DOHH2 (cell line): ENCODE measurements around the gene CYTH3.

Source experiments
- H3F3A ChIP-seq: fragments of 200-600 bp; sonication (generic), shearing (Covaris generic); 2 replicates; pipeline ENCODE4 v1.6.0; 2016; ENCODE audit warnings: antibody characterized with exemption, mild to moderate bottlenecking; ENCODE audit not compliant: control insufficient read depth, insufficient read depth
- H3K27ac ChIP-seq: fragments of 200-600 bp; sonication (generic); 2 replicates; pipeline ENCODE4 v1.5.1; 2014; ENCODE audit warnings: low read depth, mild to moderate bottlenecking, low read length, moderate library complexity
- H3K27me3 ChIP-seq: fragments of 200-600 bp; sonication (generic); 2 replicates; pipeline ENCODE4 v1.6.1; 2014; ENCODE audit warnings: mild to moderate bottlenecking, low read length, mixed read lengths; ENCODE audit not compliant: control insufficient read depth
- H3K36me3 ChIP-seq: fragments of 200-600 bp; sonication (generic); 2 replicates; pipeline ENCODE4 v1.6.1; 2014; ENCODE audit warnings: mild to moderate bottlenecking, low read length, moderate library complexity, mixed read lengths; ENCODE audit not compliant: control insufficient read depth
- H3K4me1 ChIP-seq: fragments of 200-600 bp; sonication (generic); 2 replicates; pipeline ENCODE4 v1.6.1; 2014; ENCODE audit warnings: mild to moderate bottlenecking, low read length, mixed read lengths; ENCODE audit not compliant: control insufficient read depth
- H3K4me2 ChIP-seq: fragments of 200-600 bp; sonication (generic); 2 replicates; pipeline ENCODE4 v1.6.0; 2014; ENCODE audit warnings: mild to moderate bottlenecking, low read length, moderate library complexity
- H3K4me3 ChIP-seq: fragments of 200-600 bp; sonication (generic); 2 replicates; pipeline ENCODE4 v1.5.1; 2014; ENCODE audit warnings: mild to moderate bottlenecking, low read length, mixed read lengths
- H3K79me2 ChIP-seq: fragments of 200-600 bp; sonication (generic); 2 replicates; pipeline ENCODE4 v1.6.1; 2014; ENCODE audit warnings: mild to moderate bottlenecking, low read length, mixed read lengths; ENCODE audit not compliant: control insufficient read depth
- H3K9me2 ChIP-seq: fragments of 200-600 bp; sonication (generic); replicated peaks from 2 replicates; pipeline ENCODE4 v1.6.1; 2014; ENCODE audit warnings: mild to moderate bottlenecking, low read length, mixed read lengths; ENCODE audit not compliant: control insufficient read depth
- H3K9me3 ChIP-seq: fragments of 200-600 bp; sonication (generic); 2 replicates; pipeline ENCODE4 v1.6.1; 2014; ENCODE audit warnings: antibody characterized with exemption, low read length, mixed read lengths; ENCODE audit not compliant: control insufficient read depth, insufficient read depth
- H4K20me1 ChIP-seq: fragments of 200-600 bp; sonication (generic); 2 replicates; pipeline ENCODE4 v1.6.0; 2014; ENCODE audit warnings: low read depth, mild to moderate bottlenecking, antibody characterized with exemption, low read length, moderate library complexity; ENCODE audit not compliant: control insufficient read depth, insufficient read depth
- CTCF ChIP-seq: fragments of 200-600 bp; sonication (generic); IDR thresholded peaks from one replicate; pipeline ENCODE4 v1.5.1; 2014; ENCODE audit warnings: antibody characterized with exemption, mild to moderate bottlenecking, low read depth, low read length; ENCODE audit not compliant: poor library complexity, severe bottlenecking
- EZH2phosphoT487 ChIP-seq: fragments of 200-600 bp; sonication (generic); IDR thresholded peaks from 2 replicates; pipeline ENCODE4 v1.6.1; 2017; ENCODE audit warnings: borderline replicate concordance, mild to moderate bottlenecking, antibody characterized with exemption, low read length, moderate library complexity, mixed read lengths

CYTH3 gene

GRCh38 chr7:6179620-6180343 is 92.6 kb downstream of the CYTH3 start:
- H3K36me3 ChIP-seq = no peaks in the 10 kb centered on the region
- H3K4me1 ChIP-seq = peaks cover 5% of the 10 kb centered on the region
- H3K79me2 ChIP-seq = no peaks in the 10 kb centered on the region
- no peaks in the 10 kb centered on the region for H3K9me3 ChIP-seq
- H3K27me3 ChIP-seq = peaks cover 8% of the 10 kb centered on the region
- H3K9me2 ChIP-seq = no peaks in the 10 kb centered on the region
- H3K27ac ChIP-seq = no peak overlapping the region
- no peak for TF ChIP-seq EZH2phosphoT487
- H3F3A ChIP-seq = no peaks in the 10 kb centered on the region
- H3K4me3 ChIP-seq = no peak overlapping the region
- H3K4me2 ChIP-seq = no peak overlapping the region
- no peaks in the 10 kb centered on the region for H4K20me1 ChIP-seq

- no peaks in the 10 kb centered on the region for H3K36me3 ChIP-seq
- no peak overlapping the region for H3K4me2 ChIP-seq
- TF ChIP-seq CTCF (no peak), EZH2phosphoT487 (no peak)
- no peak overlapping the region for H3K4me3 ChIP-seq
- H3K9me2 ChIP-seq = no peaks in the 10 kb centered on the region
- peaks cover 5% of the 10 kb centered on the region for H3K4me1 ChIP-seq
- H3K79me2 ChIP-seq = no peaks in the 10 kb centered on the region
- H4K20me1 ChIP-seq = no peaks in the 10 kb centered on the region
- H3F3A ChIP-seq = no peaks in the 10 kb centered on the region
- H3K9me3 ChIP-seq = no peaks in the 10 kb centered on the region
- peaks cover 8% of the 10 kb centered on the region for H3K27me3 ChIP-seq
- no peak overlapping the region for H3K27ac ChIP-seq
Measured at GRCh38 chr7:6178298-6179029, 94.0 kb downstream of the CYTH3 start.

- Histone ChIP-seq H3K36me3 (no peaks in the 10 kb centered on the region), H3K9me2 (no peaks in the 10 kb centered on the region), H3K4me1 (no peaks in the 10 kb centered on the region), H4K20me1 (no peaks in the 10 kb centered on the region), H3K9me3 (no peaks in the 10 kb centered on the region), H3F3A (no peaks in the 10 kb centered on the region), H3K79me2 (no peaks in the 10 kb centered on the region), H3K27ac (no peak overlapping the region), H3K4me3 (no peak overlapping the region), H3K4me2 (no peak overlapping the region), H3K27me3 (peaks cover 8% of the 10 kb centered on the region)
- no peak for TF ChIP-seq EZH2phosphoT487
- no peak for TF ChIP-seq CTCF
Measured at GRCh38 chr7:6175645-6176044, 96.8 kb downstream of the CYTH3 start.

- Histone ChIP-seq H3K4me2 (no peak overlapping the region), H3K4me1 (no peaks in the 10 kb centered on the region), H3K27ac (no peak overlapping the region), H3K4me3 (no peak overlapping the region), H3K79me2 (no peaks in the 10 kb centered on the region), H3K9me2 (no peaks in the 10 kb centered on the region), H3K36me3 (no peaks in the 10 kb centered on the region), H3K9me3 (no peaks in the 10 kb centered on the region), H3K27me3 (peaks cover 15% of the 10 kb centered on the region), H4K20me1 (peaks cover 4% of the 10 kb centered on the region; the same call in 1 of the 2 replicates), H3F3A (no peaks in the 10 kb centered on the region)
- TF ChIP-seq CTCF (no peak), EZH2phosphoT487 (no peak)
Measured at GRCh38 chr7:6172910-6173295, 99.5 kb downstream of the CYTH3 start.
